D721Med (cell line): ENCODE measurements around the gene LRP4.

Experiments
- DNase-seq: peaks from one replicate; pipeline ENCODE4 v3.0.0; 2011; ENCODE audit warnings: low spot score; ENCODE audit not compliant: insufficient read length
- FAIRE-seq: peaks from 2 replicates; lab custom pipeline; 2011; peaks lifted over from hg19 to GRCh38; lab: Jason Lieb, UNC
- TF ChIP-seq, protein P1 (sequence below): IDR thresholded peaks from 2 replicates; pipeline ENCODE4 v1.5.1; 2012; ENCODE audit warnings: mild to moderate bottlenecking, control low read depth; ENCODE audit not compliant: insufficient read depth; ENCODE audit errors: missing control alignments

Gene LRP4

DNA sequence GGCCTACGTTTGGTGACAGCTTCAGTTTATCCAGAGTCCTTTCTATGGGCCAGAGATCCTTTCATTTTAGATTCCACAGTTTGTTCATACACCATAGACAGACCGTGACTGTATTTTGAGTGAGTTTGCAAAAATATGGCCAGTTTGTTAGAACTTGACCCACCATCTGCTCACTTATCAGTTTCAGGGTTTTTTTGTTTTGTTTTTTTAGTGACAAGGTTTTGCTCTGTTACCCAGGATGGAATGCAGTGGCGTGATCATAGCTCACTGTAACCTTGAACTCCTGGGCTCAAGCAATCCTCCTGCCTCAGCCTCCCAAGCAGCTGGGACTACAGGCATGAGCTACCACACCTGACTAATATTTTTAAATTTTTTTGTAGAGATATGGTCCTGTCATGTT, 63.2 kb downstream of the LRP4 start:
- no peak for FAIRE-seq
- TF ChIP-seq, protein P1, sequence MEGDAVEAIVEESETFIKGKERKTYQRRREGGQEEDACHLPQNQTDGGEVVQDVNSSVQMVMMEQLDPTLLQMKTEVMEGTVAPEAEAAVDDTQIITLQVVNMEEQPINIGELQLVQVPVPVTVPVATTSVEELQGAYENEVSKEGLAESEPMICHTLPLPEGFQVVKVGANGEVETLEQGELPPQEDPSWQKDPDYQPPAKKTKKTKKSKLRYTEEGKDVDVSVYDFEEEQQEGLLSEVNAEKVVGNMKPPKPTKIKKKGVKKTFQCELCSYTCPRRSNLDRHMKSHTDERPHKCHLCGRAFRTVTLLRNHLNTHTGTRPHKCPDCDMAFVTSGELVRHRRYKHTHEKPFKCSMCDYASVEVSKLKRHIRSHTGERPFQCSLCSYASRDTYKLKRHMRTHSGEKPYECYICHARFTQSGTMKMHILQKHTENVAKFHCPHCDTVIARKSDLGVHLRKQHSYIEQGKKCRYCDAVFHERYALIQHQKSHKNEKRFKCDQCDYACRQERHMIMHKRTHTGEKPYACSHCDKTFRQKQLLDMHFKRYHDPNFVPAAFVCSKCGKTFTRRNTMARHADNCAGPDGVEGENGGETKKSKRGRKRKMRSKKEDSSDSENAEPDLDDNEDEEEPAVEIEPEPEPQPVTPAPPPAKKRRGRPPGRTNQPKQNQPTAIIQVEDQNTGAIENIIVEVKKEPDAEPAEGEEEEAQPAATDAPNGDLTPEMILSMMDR, result no peak
- no peak for DNase-seq

DNA sequence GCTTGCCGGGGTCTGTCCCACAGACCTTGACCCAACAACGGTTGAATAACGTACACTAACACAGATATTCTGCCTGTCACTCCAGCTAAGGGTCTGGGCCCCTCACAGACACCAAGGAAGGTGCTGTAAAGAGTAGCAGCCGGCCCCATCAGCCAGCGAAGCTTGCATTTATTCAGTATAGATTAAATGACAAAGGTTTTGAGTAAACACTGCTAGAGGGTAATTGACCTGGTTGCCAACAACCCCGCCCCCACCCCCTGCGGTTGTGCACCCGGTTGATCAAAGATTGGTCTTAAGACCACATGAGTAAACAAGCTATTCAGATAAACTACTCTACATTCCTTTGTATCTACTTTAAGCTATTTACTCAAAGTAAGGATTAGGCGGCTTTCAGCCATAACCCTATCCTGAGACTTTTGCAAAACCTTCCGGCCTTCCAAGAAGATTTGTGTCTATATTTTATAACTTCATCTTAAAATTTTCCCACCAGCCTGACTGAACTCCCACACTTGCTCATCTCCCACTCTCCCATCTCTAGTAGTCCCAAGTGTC, 67.4 kb downstream of the LRP4 start:
- no peak for DNase-seq
- FAIRE-seq, result no peak
- TF ChIP-seq, protein P1, result no peak

DNA sequence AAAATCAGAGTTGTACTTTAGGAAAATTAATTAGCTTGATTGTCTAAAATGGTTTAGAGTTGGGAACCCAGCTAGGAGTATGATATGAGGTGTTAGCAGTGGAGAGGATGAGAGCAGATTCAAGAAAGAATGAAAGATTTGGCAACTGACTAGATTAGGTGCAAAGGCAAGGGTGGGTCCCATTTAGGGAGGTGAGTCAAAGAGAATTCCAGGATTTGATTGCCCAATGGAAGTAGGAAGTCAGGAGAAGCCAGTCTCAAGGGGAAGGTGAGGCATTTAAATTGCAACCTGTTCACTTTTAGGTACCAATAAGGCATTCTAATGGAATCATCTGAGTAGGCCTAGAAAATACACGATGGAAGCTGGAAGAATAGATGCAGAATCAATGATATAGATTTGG, 68.7 kb downstream of the LRP4 start:
- TF ChIP-seq, protein P1, result no peak
- DNase-seq, result no peak
- no peak for FAIRE-seq

DNA sequence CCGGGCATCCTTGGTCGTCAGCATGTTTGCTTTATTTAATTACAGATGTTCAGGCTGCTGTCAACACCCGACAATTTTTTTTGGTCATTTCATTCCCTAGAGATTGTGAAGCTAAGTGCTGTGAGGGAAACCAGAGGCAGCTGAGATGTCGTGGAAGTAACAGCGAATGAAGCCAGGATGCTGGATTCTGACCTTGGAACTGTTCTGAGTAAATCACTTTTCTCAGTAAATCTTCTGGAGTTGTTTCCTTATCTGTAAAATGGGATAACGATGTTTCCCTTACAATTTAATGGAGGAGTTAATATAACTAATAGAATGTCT, 71.9 kb downstream of the LRP4 start:
- DNase-seq, result no peak
- TF ChIP-seq, protein P1, result no peak
- no peak for FAIRE-seq

DNA sequence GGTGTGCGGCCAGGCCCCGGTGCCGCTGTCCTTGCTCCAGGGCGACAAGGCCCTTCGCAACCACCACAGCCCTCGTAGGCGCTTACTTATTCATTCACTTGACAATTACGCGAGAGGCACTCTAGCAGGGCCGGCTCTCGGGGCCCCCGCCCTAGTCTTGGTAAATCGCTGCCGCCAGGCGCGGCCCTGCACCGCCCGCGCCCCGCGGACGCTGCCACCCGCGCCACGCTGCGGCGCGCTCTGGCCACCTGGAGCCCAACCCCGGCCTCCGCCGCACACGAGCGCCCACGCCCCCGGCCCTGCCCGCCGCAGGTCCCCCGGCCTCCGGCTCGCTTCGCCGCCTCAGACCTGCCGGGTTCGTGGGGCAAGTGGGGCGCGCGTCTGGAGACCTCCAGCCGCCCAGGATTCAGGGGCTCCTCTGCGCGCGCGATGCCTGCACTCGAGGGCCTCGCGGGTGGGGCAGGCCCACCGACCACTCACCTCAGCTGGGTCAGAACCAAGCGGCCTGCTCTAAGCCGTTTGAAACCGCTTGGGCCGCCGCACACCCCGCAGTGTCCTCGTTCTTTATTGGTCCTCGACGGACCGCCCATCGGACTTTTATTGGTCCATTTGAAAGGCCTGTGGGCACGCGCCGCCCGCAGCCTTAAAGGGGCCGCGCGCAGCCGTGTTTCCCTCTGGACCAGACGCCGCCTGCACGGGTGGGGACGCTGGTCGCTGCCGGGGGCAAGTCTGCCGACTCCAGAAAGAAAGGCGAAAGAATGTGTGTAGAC, 72.4 kb downstream of the LRP4 start, which contains the start of gene CKAP5:
TSS of gene CKAP5 (minus strand) at position 541 of the 770 bp plus-strand sequence. CDS start 25,049 bp downstream, outside the sequence.
- no peak for FAIRE-seq
- DNase-seq, result peak; percentile 92
- TF ChIP-seq, protein P1, result no peak

DNA sequence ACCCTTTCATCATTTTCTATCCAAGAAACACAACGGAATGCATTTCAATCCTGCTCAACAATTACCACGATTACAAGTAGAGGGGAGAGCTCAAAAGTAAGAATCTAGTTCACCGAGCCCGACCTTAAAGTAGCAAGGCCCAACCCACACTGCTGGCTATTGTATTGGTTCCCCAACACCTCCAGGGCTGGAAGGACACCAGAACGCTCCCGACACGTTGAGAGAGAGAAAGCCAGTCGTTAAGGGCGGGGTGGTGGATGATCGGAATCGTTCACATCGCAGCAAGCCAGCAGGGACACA, 73.0 kb downstream of the LRP4 start:
- FAIRE-seq (no peak), DNase-seq (no peak)
- TF ChIP-seq, protein P1, result no peak

DNA sequence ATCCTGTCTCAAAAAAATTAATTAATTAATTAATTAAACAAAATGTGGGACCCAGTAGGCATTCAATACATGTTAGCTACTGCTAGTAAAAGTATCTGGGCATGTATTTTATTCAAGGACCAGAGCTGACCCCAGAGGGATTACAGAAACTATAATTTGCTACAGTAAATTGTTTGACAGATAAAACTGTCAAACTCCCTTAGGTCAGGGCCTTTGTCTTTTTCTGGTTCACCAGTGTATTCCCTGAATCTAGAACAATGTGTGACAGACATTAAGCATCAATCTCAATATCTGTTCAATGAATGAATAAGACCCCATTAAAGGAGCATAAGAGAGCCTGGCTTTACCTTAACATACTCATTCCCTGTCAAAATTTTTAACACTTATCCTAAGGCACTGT, 78.2 kb downstream of the LRP4 start:
- FAIRE-seq, result no peak
- no peak for DNase-seq
- TF ChIP-seq, protein P1, result no peak
